BLaER1 (cell line): ENCODE measurements around the gene SLC19A1.

Experiments used
- H3K27ac ChIP-seq: shearing (Covaris generic); formaldehyde crosslinking; 2 replicates; pipeline ENCODE4 v1.8.1; 2022
- H3K27me3 ChIP-seq: shearing (Covaris generic); formaldehyde crosslinking; 2 replicates; pipeline ENCODE4 v1.8.1; 2022
- H3K36me3 ChIP-seq: shearing (Covaris generic); formaldehyde crosslinking; 2 replicates; pipeline ENCODE4 v1.8.1; 2022
- H3K4me1 ChIP-seq: shearing (Covaris generic); formaldehyde crosslinking; 2 replicates; pipeline ENCODE4 v1.8.1; 2022
- H3K4me2 ChIP-seq: shearing (Covaris generic); formaldehyde crosslinking; 2 replicates; pipeline ENCODE4 v1.8.1; 2022
- H3K4me3 ChIP-seq: shearing (Covaris generic); formaldehyde crosslinking; 2 replicates; pipeline ENCODE4 v1.8.1; 2022
- H3K9ac ChIP-seq: shearing (Covaris generic); formaldehyde crosslinking; 2 replicates; pipeline ENCODE4 v1.8.1; 2022
- H3K9me3 ChIP-seq: shearing (Covaris generic); formaldehyde crosslinking; 2 replicates; pipeline ENCODE4 v1.8.1; 2022
- H4K20me1 ChIP-seq: shearing (Covaris generic); formaldehyde crosslinking; 2 replicates; pipeline ENCODE4 v1.8.1; 2022
- Cebpa-rat ChIP-seq: shearing (Covaris generic); IDR thresholded peaks from 2 replicates; pipeline ENCODE4 v1.8.1; 2022

Gene SLC19A1

GRCh38 chr21:45461369-45461750, 80.9 kb downstream of the SLC19A1 start:
- Histone ChIP-seq H3K4me1 (peaks cover 88% of the 10 kb centered on the region), H3K27ac (no peak overlapping the region), H3K36me3 (no peaks in the 10 kb centered on the region), H3K9me3 (peaks cover 12% of the 10 kb centered on the region; the same call in 1 of the 2 replicates), H3K4me3 (no peak overlapping the region), H3K4me2 (peak overlapping the region; percentile 76), H3K27me3 (no peaks in the 10 kb centered on the region), H3K9ac (no peak overlapping the region), H4K20me1 (no peaks in the 10 kb centered on the region)
- no peak for TF ChIP-seq Cebpa-rat

- Histone ChIP-seq H3K27ac (no peak overlapping the region), H3K36me3 (no peaks in the 10 kb centered on the region), H3K9ac (no peak overlapping the region)
These were observed 81.5 kb downstream of the SLC19A1 start for GRCh38 chr21:45460611-45461368.

GRCh38 chr21:45460011-45460565, 82.2 kb downstream of the SLC19A1 start:
- Histone ChIP-seq H3K27ac (no peak overlapping the region), H3K9ac (no peak overlapping the region), H3K4me3 (no peak overlapping the region), H3K36me3 (no peaks in the 10 kb centered on the region), H3K4me1 (peaks cover 88% of the 10 kb centered on the region), H3K4me2 (peak overlapping the region; percentile 76), H3K9me3 (peaks cover 12% of the 10 kb centered on the region; the same call in 1 of the 2 replicates), H4K20me1 (no peaks in the 10 kb centered on the region), H3K27me3 (no peaks in the 10 kb centered on the region)
- no peak for TF ChIP-seq Cebpa-rat

More at GRCh38 chr21:45460611-45461368, 81.5 kb downstream of the SLC19A1 start:
- Histone ChIP-seq H3K27me3 (no peaks in the 10 kb centered on the region), H4K20me1 (no peaks in the 10 kb centered on the region), H3K4me3 (no peak overlapping the region), H3K9me3 (peaks cover 12% of the 10 kb centered on the region; the same call in 1 of the 2 replicates), H3K4me1 (peaks cover 88% of the 10 kb centered on the region), H3K4me2 (peak overlapping the region; percentile 76)
- no peak for TF ChIP-seq Cebpa-rat

- H3K36me3 ChIP-seq = no peaks in the 10 kb centered on the region
- H3K9ac ChIP-seq = no peak overlapping the region
- no peak overlapping the region for H3K4me3 ChIP-seq
- peaks cover 86% of the 10 kb centered on the region for H3K4me1 ChIP-seq
- H4K20me1 ChIP-seq = no peaks in the 10 kb centered on the region
- no peak for TF ChIP-seq Cebpa-rat
- peak overlapping the region; percentile 76 for H3K4me2 ChIP-seq
- peak overlapping the region; percentile 35; the same call in 1 of the 2 replicates for H3K27ac ChIP-seq
- no peaks in the 10 kb centered on the region for H3K27me3 ChIP-seq
- H3K9me3 ChIP-seq = peaks cover 12% of the 10 kb centered on the region; the same call in 1 of the 2 replicates
These were observed 82.8 kb downstream of the SLC19A1 start for GRCh38 chr21:45459171-45460010.

- Histone ChIP-seq H3K27ac (peak overlapping the region; percentile 35; the same call in 1 of the 2 replicates), H3K9ac (no peak overlapping the region), H3K27me3 (no peaks in the 10 kb centered on the region), H3K4me2 (peak overlapping the region; percentile 76), H3K36me3 (no peaks in the 10 kb centered on the region), H3K9me3 (peaks cover 12% of the 10 kb centered on the region; the same call in 1 of the 2 replicates), H3K4me3 (no peak overlapping the region), H4K20me1 (no peaks in the 10 kb centered on the region), H3K4me1 (peaks cover 77% of the 10 kb centered on the region)
- no peak for TF ChIP-seq Cebpa-rat
These were observed 83.7 kb downstream of the SLC19A1 start for GRCh38 chr21:45458281-45459170.

- peaks cover 12% of the 10 kb centered on the region; the same call in 1 of the 2 replicates for H3K9me3 ChIP-seq
- H3K27ac ChIP-seq = no peak overlapping the region
- H3K4me1 ChIP-seq = peaks cover 71% of the 10 kb centered on the region
- no peak overlapping the region for H3K4me3 ChIP-seq
- H3K4me2 ChIP-seq = peak overlapping the region; percentile 76
- TF ChIP-seq Cebpa-rat = no peak
- H3K9ac ChIP-seq = no peak overlapping the region
- no peaks in the 10 kb centered on the region for H3K27me3 ChIP-seq
- H4K20me1 ChIP-seq = no peaks in the 10 kb centered on the region
- H3K36me3 ChIP-seq = no peaks in the 10 kb centered on the region
These were observed 84.4 kb downstream of the SLC19A1 start for GRCh38 chr21:45457832-45458172.

GRCh38 chr21:45457161-45457831, 84.9 kb downstream of the SLC19A1 start:
- H3K9ac ChIP-seq = no peak overlapping the region
- H3K27me3 ChIP-seq = no peaks in the 10 kb centered on the region
- H3K27ac ChIP-seq = no peak overlapping the region; the same call in 1 of the 2 replicates
- no peaks in the 10 kb centered on the region for H4K20me1 ChIP-seq
- no peaks in the 10 kb centered on the region for H3K36me3 ChIP-seq
- no peak overlapping the region for H3K4me3 ChIP-seq
- peak overlapping the region; percentile 64; the same call in 1 of the 2 replicates for H3K4me2 ChIP-seq
- peaks cover 71% of the 10 kb centered on the region for H3K4me1 ChIP-seq
- peaks cover 12% of the 10 kb centered on the region; the same call in 1 of the 2 replicates for H3K9me3 ChIP-seq
- TF ChIP-seq Cebpa-rat = no peak

GRCh38 chr21:45456584-45457160, 85.6 kb downstream of the SLC19A1 start:
- peaks cover 6% of the 10 kb centered on the region; the same call in 1 of the 2 replicates for H3K9me3 ChIP-seq
- H3K4me3 ChIP-seq = no peak overlapping the region
- H4K20me1 ChIP-seq = no peaks in the 10 kb centered on the region
- H3K9ac ChIP-seq = no peak overlapping the region
- H3K27ac ChIP-seq = no peak overlapping the region
- TF ChIP-seq Cebpa-rat = no peak
- peak overlapping the region; percentile 64; the same call in 1 of the 2 replicates for H3K4me2 ChIP-seq
- no peaks in the 10 kb centered on the region for H3K36me3 ChIP-seq
- H3K27me3 ChIP-seq = no peaks in the 10 kb centered on the region
- peaks cover 74% of the 10 kb centered on the region for H3K4me1 ChIP-seq
